ENCODE measurements around the gene TMEM181. TPM values are rescaled to one million over a fixed set of nuclear protein-coding genes. Genes with fewer than 3 reads are reported as not detected.

Gene TMEM181
- total RNA-seq, 4 donors from 2014 or later: 16.7 to 28.1 (median 21.2) TPM

DNA sequence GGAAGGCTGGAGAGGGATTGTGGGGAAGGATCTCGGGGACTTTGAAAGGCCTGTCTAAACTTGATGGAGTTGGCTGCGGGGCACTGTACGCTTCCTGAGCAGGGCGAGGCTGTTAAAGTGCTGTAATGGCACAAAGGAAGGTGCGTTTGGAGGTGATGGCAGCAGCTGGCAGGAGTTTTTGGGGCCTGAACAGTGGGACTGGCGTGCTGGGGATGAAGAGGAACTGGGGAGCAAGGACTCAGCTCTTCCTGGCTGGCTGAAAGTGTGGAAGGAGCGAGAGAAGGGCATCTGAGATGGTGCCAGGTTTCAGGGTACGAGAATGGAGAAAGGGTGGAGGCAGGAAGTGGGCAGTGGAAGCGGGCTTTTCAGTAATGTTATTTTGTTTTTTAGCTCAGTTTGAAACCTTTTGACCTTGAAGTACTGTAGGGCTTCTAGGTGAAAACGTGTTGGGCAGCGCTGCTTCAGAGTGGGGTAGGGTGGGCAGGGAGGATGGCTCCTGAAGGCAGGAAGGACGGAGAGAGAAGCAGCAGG is 8.0 kb downstream of the TMEM181 start:
- Histone ChIP-seq H3K27me3 (no peaks in the 10 kb centered on the region), H3K9me3 (no peaks in the 10 kb centered on the region), H3K27ac (no peak overlapping the region), H3K4me1 (no peaks in the 10 kb centered on the region), H3K36me3 (no peaks in the 10 kb centered on the region), H3K4me3 (replicated peaks in 1 of 3) (no peak overlapping the region)
- intact Hi-C loops (cut with DNase I): no loop called here
- 83% methylated on average over 12 of the region's 12 CpGs for WGBS, 2 donors
- DNase-seq: no peak
- no peak for TF ChIP-seq POLR2A (IDR thresholded peaks at IDR 0.05)

DNA sequence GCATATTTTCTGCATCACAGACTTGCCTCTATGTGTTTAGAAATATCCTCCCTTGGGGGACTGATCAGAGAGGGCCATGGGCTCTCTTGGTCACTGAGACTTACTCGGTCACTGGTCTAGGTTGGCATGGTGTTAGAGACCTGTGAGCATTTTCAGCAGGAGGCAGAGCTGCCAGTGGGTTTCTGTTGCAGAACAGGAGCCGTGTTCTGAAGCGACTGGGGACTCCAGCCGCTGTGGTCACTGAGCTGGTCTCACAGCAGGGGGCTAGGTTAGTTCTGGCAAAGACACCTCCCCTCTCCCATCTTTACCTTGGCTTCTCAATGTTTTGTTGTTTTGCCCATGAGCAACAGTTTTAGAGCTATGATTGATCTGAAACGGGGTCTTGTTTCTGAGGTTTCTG is 8.7 kb downstream of the TMEM181 start:
- H3K27ac ChIP-seq: no peak overlapping the region
- intact Hi-C loops (cut with DNase I): no loop called here
- no peaks in the 10 kb centered on the region for H3K9me3 ChIP-seq
- TF ChIP-seq POLR2A (IDR thresholded peaks at IDR 0.05): no peak
- WGBS, 2 donors: 93 to 99% methylated on average over 5 of the region's 5 CpGs
- no peaks in the 10 kb centered on the region for H3K27me3 ChIP-seq
- H3K4me3 ChIP-seq (replicated peaks in 1 of 3): no peak overlapping the region
- no peaks in the 10 kb centered on the region for H3K36me3 ChIP-seq
- DNase-seq: no peak
- H3K4me1 ChIP-seq: no peaks in the 10 kb centered on the region

GRCh38 chr6:158569036-158569435 is 9.1 kb downstream of the TMEM181 start:
- no peak for DNase-seq
- WGBS, 2 donors: 90 to 94% methylated on average over 9 of the region's 9 CpGs
- Histone ChIP-seq H3K9me3 (no peaks in the 10 kb centered on the region), H3K36me3 (no peaks in the 10 kb centered on the region), H3K4me3 (replicated peaks in 1 of 3) (no peak overlapping the region), H3K27me3 (no peaks in the 10 kb centered on the region), H3K4me1 (no peaks in the 10 kb centered on the region), H3K27ac (no peak overlapping the region)
- TF ChIP-seq, protein P1, sequence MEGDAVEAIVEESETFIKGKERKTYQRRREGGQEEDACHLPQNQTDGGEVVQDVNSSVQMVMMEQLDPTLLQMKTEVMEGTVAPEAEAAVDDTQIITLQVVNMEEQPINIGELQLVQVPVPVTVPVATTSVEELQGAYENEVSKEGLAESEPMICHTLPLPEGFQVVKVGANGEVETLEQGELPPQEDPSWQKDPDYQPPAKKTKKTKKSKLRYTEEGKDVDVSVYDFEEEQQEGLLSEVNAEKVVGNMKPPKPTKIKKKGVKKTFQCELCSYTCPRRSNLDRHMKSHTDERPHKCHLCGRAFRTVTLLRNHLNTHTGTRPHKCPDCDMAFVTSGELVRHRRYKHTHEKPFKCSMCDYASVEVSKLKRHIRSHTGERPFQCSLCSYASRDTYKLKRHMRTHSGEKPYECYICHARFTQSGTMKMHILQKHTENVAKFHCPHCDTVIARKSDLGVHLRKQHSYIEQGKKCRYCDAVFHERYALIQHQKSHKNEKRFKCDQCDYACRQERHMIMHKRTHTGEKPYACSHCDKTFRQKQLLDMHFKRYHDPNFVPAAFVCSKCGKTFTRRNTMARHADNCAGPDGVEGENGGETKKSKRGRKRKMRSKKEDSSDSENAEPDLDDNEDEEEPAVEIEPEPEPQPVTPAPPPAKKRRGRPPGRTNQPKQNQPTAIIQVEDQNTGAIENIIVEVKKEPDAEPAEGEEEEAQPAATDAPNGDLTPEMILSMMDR (IDR thresholded peaks at IDR 0.05): no peak
- no peak for TF ChIP-seq POLR2A (IDR thresholded peaks at IDR 0.05)
- intact Hi-C loops (cut with DNase I): no loop called here

DNA sequence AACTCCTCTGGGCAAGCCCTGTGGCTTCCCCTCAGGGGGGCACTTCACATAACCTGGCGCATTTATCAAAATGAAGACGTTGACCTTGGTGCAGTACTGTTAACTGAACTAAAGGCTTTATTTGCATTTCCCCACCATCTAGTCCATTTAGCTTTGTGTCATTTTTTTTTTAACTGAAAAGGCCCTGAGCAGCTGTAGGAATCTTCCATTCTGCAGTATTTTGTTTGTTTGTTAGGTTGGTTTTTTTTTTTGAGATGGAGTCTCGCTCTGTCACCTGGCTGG is 10.7 kb downstream of the TMEM181 start:
- no peak overlapping the region for H3K4me3 ChIP-seq (replicated peaks in 1 of 3)
- H3K36me3 ChIP-seq: no peaks in the 10 kb centered on the region
- no peak for DNase-seq
- TF ChIP-seq, protein P1 (IDR thresholded peaks at IDR 0.05): no peak
- TF ChIP-seq POLR2A (IDR thresholded peaks at IDR 0.05): no peak
- 94 to 100% methylated on average over 3 of the region's 3 CpGs for WGBS, 2 donors
- no peaks in the 10 kb centered on the region for H3K4me1 ChIP-seq
- intact Hi-C loops (cut with DNase I): no loop called here
- no peak overlapping the region for H3K27ac ChIP-seq
- H3K27me3 ChIP-seq: no peaks in the 10 kb centered on the region
- no peaks in the 10 kb centered on the region for H3K9me3 ChIP-seq

- H3K4me1 ChIP-seq: no peaks in the 10 kb centered on the region
- no peak for DNase-seq
- no peak overlapping the region for H3K4me3 ChIP-seq (replicated peaks in 1 of 3)
- H3K9me3 ChIP-seq: no peaks in the 10 kb centered on the region
- intact Hi-C loops (cut with DNase I): no loop called here
- TF ChIP-seq, protein P1 (IDR thresholded peaks at IDR 0.05): no peak
- no peak for TF ChIP-seq POLR2A (IDR thresholded peaks at IDR 0.05)
- 91 to 95% methylated on average over 10 to 17 of the region's 26 CpGs for WGBS, 2 donors
- H3K27me3 ChIP-seq: no peaks in the 10 kb centered on the region
- no peaks in the 10 kb centered on the region for H3K36me3 ChIP-seq
- no peak overlapping the region for H3K27ac ChIP-seq
These were observed 12.1 kb downstream of the TMEM181 start for GRCh38 chr6:158571826-158572652.
